NCI-H345 (cell line): Measurements from ENCODE around the gene SH3RF2.

Experiments
- DNase-seq: peaks from one replicate; lab custom pipeline; 2025; lab: John Stamatoyannopoulos, UW

SH3RF2 gene

GRCh38 chr5:146048994-146049703 is 112.8 kb downstream of the SH3RF2 start:
- peak; percentile 71 for DNase-seq

- no peak for DNase-seq
Observed at GRCh38 chr5:146049704-146050026, 113.3 kb downstream of the SH3RF2 start.

- DNase-seq = no peak
Observed at GRCh38 chr5:146050086-146050485, 113.7 kb downstream of the SH3RF2 start.

- no peak for DNase-seq
Observed at GRCh38 chr5:146051678-146052077, 115.3 kb downstream of the SH3RF2 start.

GRCh38 chr5:146052780-146053179 is 116.4 kb downstream of the SH3RF2 start:
- no peak for DNase-seq

- no peak for DNase-seq
Observed at GRCh38 chr5:146055432-146055831, 119.1 kb downstream of the SH3RF2 start.

GRCh38 chr5:146059460-146060220 is 123.3 kb downstream of the SH3RF2 start:
- DNase-seq = no peak

GRCh38 chr5:146060221-146060585 is 123.8 kb downstream of the SH3RF2 start:
- no peak for DNase-seq

GRCh38 chr5:146066968-146067367 is 130.6 kb downstream of the SH3RF2 start:
- DNase-seq = no peak

- DNase-seq = no peak
Observed at GRCh38 chr5:146068206-146068605, 131.8 kb downstream of the SH3RF2 start.

GRCh38 chr5:146068977-146069779 is 132.8 kb downstream of the SH3RF2 start:
- DNase-seq = no peak

GRCh38 chr5:146069780-146070099 is 133.4 kb downstream of the SH3RF2 start:
- no peak for DNase-seq

- DNase-seq = no peak
Observed at GRCh38 chr5:146070746-146071145, 134.4 kb downstream of the SH3RF2 start.

GRCh38 chr5:146071171-146071570 is 134.8 kb downstream of the SH3RF2 start:
- no peak for DNase-seq

GRCh38 chr5:146072595-146072994 is 136.2 kb downstream of the SH3RF2 start:
- DNase-seq = peak; percentile 41

GRCh38 chr5:146073239-146073900 is 137.0 kb downstream of the SH3RF2 start:
- DNase-seq = peak; percentile 12

- peak; percentile 23 for DNase-seq
Observed at GRCh38 chr5:146076028-146076427, 139.7 kb downstream of the SH3RF2 start.

GRCh38 chr5:146076455-146076854 is 140.1 kb downstream of the SH3RF2 start:
- no peak for DNase-seq

- DNase-seq = no peak
Observed at GRCh38 chr5:146078566-146078965, 142.2 kb downstream of the SH3RF2 start.

- DNase-seq = no peak
Observed at GRCh38 chr5:146079695-146080373, 143.5 kb downstream of the SH3RF2 start.

- DNase-seq = no peak
Observed at GRCh38 chr5:146081556-146081955, 145.2 kb downstream of the SH3RF2 start.

GRCh38 chr5:146082798-146083197 is 146.4 kb downstream of the SH3RF2 start:
- no peak for DNase-seq
